Globus pallidus (tissue), 1 donor: ENCODE data around the gene CISD3.

Experiments used
- DNase-seq: peaks from one replicate; pipeline ENCODE4 v3.0.0-alpha.2; 2015; ENCODE audit warnings: low spot score

CISD3 gene

GRCh38 chr17:38745545-38745944 lies 15.4 kb downstream of the CISD3 start:
- DNase-seq = no peak

GRCh38 chr17:38746004-38746848 lies 16.1 kb downstream of the CISD3 start:
- no peak for DNase-seq

GRCh38 chr17:38746849-38747462 lies 16.8 kb downstream of the CISD3 start:
- no peak for DNase-seq

GRCh38 chr17:38747463-38748148 lies 17.5 kb downstream of the CISD3 start:
- no peak for DNase-seq

- DNase-seq = no peak
Observed at GRCh38 chr17:38748149-38748891, 18.2 kb downstream of the CISD3 start, which contains the start of gene PCGF2. TSS of gene PCGF2 (minus strand) at chr17:38748336. CDS start at chr17:38740402, 7,934 bp downstream.

- DNase-seq = no peak
Observed at GRCh38 chr17:38748892-38749222, 18.7 kb downstream of the CISD3 start.

- no peak for DNase-seq
Observed at GRCh38 chr17:38749223-38750043, 19.3 kb downstream of the CISD3 start.

GRCh38 chr17:38750044-38750311 lies 19.8 kb downstream of the CISD3 start:
- no peak for DNase-seq

- DNase-seq = no peak
Observed at GRCh38 chr17:38750312-38751121, 20.4 kb downstream of the CISD3 start.

GRCh38 chr17:38751144-38751807 lies 21.1 kb downstream of the CISD3 start:
- no peak for DNase-seq

- DNase-seq = peak; percentile 83
Observed at GRCh38 chr17:38751808-38752307, 21.7 kb downstream of the CISD3 start.

GRCh38 chr17:38752308-38753070 lies 22.3 kb downstream of the CISD3 start, which contains the start of gene PSMB3:
TSS of gene PSMB3 (plus strand) at chr17:38752741. CDS start at chr17:38752827, 86 bp downstream.
- peak; percentile 100 for DNase-seq

- no peak for DNase-seq
Observed at GRCh38 chr17:38753071-38753506, 22.9 kb downstream of the CISD3 start.

- no peak for DNase-seq
Observed at GRCh38 chr17:38761612-38762011, 31.5 kb downstream of the CISD3 start.

- DNase-seq = no peak
Observed at GRCh38 chr17:38762231-38762630, 32.1 kb downstream of the CISD3 start.

GRCh38 chr17:38766341-38766740 lies 36.2 kb downstream of the CISD3 start:
- DNase-seq = no peak

- no peak for DNase-seq
Observed at GRCh38 chr17:38768417-38768816, 38.3 kb downstream of the CISD3 start.

- DNase-seq = no peak
Observed at GRCh38 chr17:38773258-38773657, 43.1 kb downstream of the CISD3 start.

- DNase-seq = no peak
Observed at GRCh38 chr17:38777641-38778250, 47.6 kb downstream of the CISD3 start.
